DOHH2 (cell line): ENCODE data around the gene MAPK7.

Experiments
- H3F3A ChIP-seq: fragments of 200-600 bp; sonication (generic), shearing (Covaris generic); 2 replicates; pipeline ENCODE4 v1.6.0; 2016; ENCODE audit warnings: antibody characterized with exemption, mild to moderate bottlenecking; ENCODE audit not compliant: control insufficient read depth, insufficient read depth
- H3K27ac ChIP-seq: fragments of 200-600 bp; sonication (generic); 2 replicates; pipeline ENCODE4 v1.5.1; 2014; ENCODE audit warnings: low read depth, mild to moderate bottlenecking, low read length, moderate library complexity
- H3K27me3 ChIP-seq: fragments of 200-600 bp; sonication (generic); 2 replicates; pipeline ENCODE4 v1.6.1; 2014; ENCODE audit warnings: mild to moderate bottlenecking, low read length, mixed read lengths; ENCODE audit not compliant: control insufficient read depth
- H3K36me3 ChIP-seq: fragments of 200-600 bp; sonication (generic); 2 replicates; pipeline ENCODE4 v1.6.1; 2014; ENCODE audit warnings: mild to moderate bottlenecking, low read length, moderate library complexity, mixed read lengths; ENCODE audit not compliant: control insufficient read depth
- H3K4me1 ChIP-seq: fragments of 200-600 bp; sonication (generic); 2 replicates; pipeline ENCODE4 v1.6.1; 2014; ENCODE audit warnings: mild to moderate bottlenecking, low read length, mixed read lengths; ENCODE audit not compliant: control insufficient read depth
- H3K4me2 ChIP-seq: fragments of 200-600 bp; sonication (generic); 2 replicates; pipeline ENCODE4 v1.6.0; 2014; ENCODE audit warnings: mild to moderate bottlenecking, low read length, moderate library complexity
- H3K4me3 ChIP-seq: fragments of 200-600 bp; sonication (generic); 2 replicates; pipeline ENCODE4 v1.5.1; 2014; ENCODE audit warnings: mild to moderate bottlenecking, low read length, mixed read lengths
- H3K79me2 ChIP-seq: fragments of 200-600 bp; sonication (generic); 2 replicates; pipeline ENCODE4 v1.6.1; 2014; ENCODE audit warnings: mild to moderate bottlenecking, low read length, mixed read lengths; ENCODE audit not compliant: control insufficient read depth
- H3K9me2 ChIP-seq: fragments of 200-600 bp; sonication (generic); replicated peaks from 2 replicates; pipeline ENCODE4 v1.6.1; 2014; ENCODE audit warnings: mild to moderate bottlenecking, low read length, mixed read lengths; ENCODE audit not compliant: control insufficient read depth
- H3K9me3 ChIP-seq: fragments of 200-600 bp; sonication (generic); 2 replicates; pipeline ENCODE4 v1.6.1; 2014; ENCODE audit warnings: antibody characterized with exemption, low read length, mixed read lengths; ENCODE audit not compliant: control insufficient read depth, insufficient read depth
- H4K20me1 ChIP-seq: fragments of 200-600 bp; sonication (generic); 2 replicates; pipeline ENCODE4 v1.6.0; 2014; ENCODE audit warnings: low read depth, mild to moderate bottlenecking, antibody characterized with exemption, low read length, moderate library complexity; ENCODE audit not compliant: control insufficient read depth, insufficient read depth
- CTCF ChIP-seq: fragments of 200-600 bp; sonication (generic); IDR thresholded peaks from one replicate; pipeline ENCODE4 v1.5.1; 2014; ENCODE audit warnings: antibody characterized with exemption, mild to moderate bottlenecking, low read depth, low read length; ENCODE audit not compliant: poor library complexity, severe bottlenecking
- EZH2phosphoT487 ChIP-seq: fragments of 200-600 bp; sonication (generic); IDR thresholded peaks from 2 replicates; pipeline ENCODE4 v1.6.1; 2017; ENCODE audit warnings: borderline replicate concordance, mild to moderate bottlenecking, antibody characterized with exemption, low read length, moderate library complexity, mixed read lengths

MAPK7 gene

GRCh38 chr17:19374136-19374535 is 4.2 kb upstream of the MAPK7 start:
- TF ChIP-seq CTCF (no peak), EZH2phosphoT487 (no peak)

GRCh38 chr17:19375732-19376131 is 2.6 kb upstream of the MAPK7 start:
- Histone ChIP-seq H3K79me2 (peaks cover 14% of the 10 kb centered on the region), H3K27ac (no peak overlapping the region), H3K9me3 (no peaks in the 10 kb centered on the region), H3K36me3 (peaks cover 14% of the 10 kb centered on the region), H3K4me3 (no peak overlapping the region), H4K20me1 (no peaks in the 10 kb centered on the region), H3K4me2 (no peak overlapping the region), H3K9me2 (no peaks in the 10 kb centered on the region), H3K4me1 (peaks cover 9% of the 10 kb centered on the region), H3F3A (peaks cover 11% of the 10 kb centered on the region), H3K27me3 (no peaks in the 10 kb centered on the region)
- TF ChIP-seq CTCF, result no peak
- TF ChIP-seq EZH2phosphoT487, result no peak

More at GRCh38 chr17:19374136-19374535, 4.2 kb upstream of the MAPK7 start:
- Histone ChIP-seq H3K9me3 (no peaks in the 10 kb centered on the region), H3K4me2 (no peak overlapping the region), H4K20me1 (no peaks in the 10 kb centered on the region), H3K4me1 (peaks cover 9% of the 10 kb centered on the region), H3K27me3 (no peaks in the 10 kb centered on the region), H3K4me3 (no peak overlapping the region), H3K9me2 (no peaks in the 10 kb centered on the region), H3K79me2 (peaks cover 14% of the 10 kb centered on the region), H3K36me3 (no peaks in the 10 kb centered on the region), H3K27ac (no peak overlapping the region), H3F3A (peaks cover 11% of the 10 kb centered on the region)

- H3K4me1 ChIP-seq, result peaks cover 9% of the 10 kb centered on the region
- peak overlapping the region; percentile 84 for H3K4me2 ChIP-seq
- H3K9me2 ChIP-seq, result no peaks in the 10 kb centered on the region
- peaks cover 14% of the 10 kb centered on the region for H3K79me2 ChIP-seq
- TF ChIP-seq EZH2phosphoT487 (no peak), CTCF (no peak)
- peak overlapping the region; percentile 88 for H3K4me3 ChIP-seq
- peak overlapping the region; percentile 71 for H3K27ac ChIP-seq
- H3K27me3 ChIP-seq, result no peaks in the 10 kb centered on the region
- peaks cover 22% of the 10 kb centered on the region for H3K36me3 ChIP-seq
- peaks cover 11% of the 10 kb centered on the region for H3F3A ChIP-seq
- H3K9me3 ChIP-seq, result no peaks in the 10 kb centered on the region
- no peaks in the 10 kb centered on the region for H4K20me1 ChIP-seq
Measured at GRCh38 chr17:19376811-19377210, 1.5 kb upstream of the MAPK7 start.
